HG03108 (cell line): ENCODE results near the gene GATD1.

Experiments used
- ATAC-seq: cut with Tn5 transposase; IDR thresholded peaks from one replicate; pipeline ENCODE4 v1.9.1; 2021; ENCODE audit warnings: moderate library complexity; ENCODE audit not compliant: unreplicated experiment

The GATD1 gene

GRCh38 chr11:813072-813455 lies 35.8 kb upstream of the GATD1 start:
- no peak for ATAC-seq

GRCh38 chr11:812390-812789 lies 35.1 kb upstream of the GATD1 start:
- ATAC-seq: no peak

- ATAC-seq: no peak
Observed at GRCh38 chr11:811446-812245, 34.4 kb upstream of the GATD1 start.

- no peak for ATAC-seq
Observed at GRCh38 chr11:810040-810567, 32.8 kb upstream of the GATD1 start.

GRCh38 chr11:809287-810039 lies 32.2 kb upstream of the GATD1 start, which contains the start of gene RPLP2:
RPLP2 (plus strand) TSS chr11:809967; CDS start chr11:810235, 268 bp downstream.
- ATAC-seq: peak; percentile 75

- no peak for ATAC-seq
Observed at GRCh38 chr11:808427-809286, 31.4 kb upstream of the GATD1 start.

GRCh38 chr11:804599-804964 lies 27.3 kb upstream of the GATD1 start:
- no peak for ATAC-seq

GRCh38 chr11:803770-804598 lies 26.7 kb upstream of the GATD1 start:
- no peak for ATAC-seq

- ATAC-seq: no peak
Observed at GRCh38 chr11:803467-803742, 26.1 kb upstream of the GATD1 start.

- no peak for ATAC-seq
Observed at GRCh38 chr11:802693-803466, 25.6 kb upstream of the GATD1 start.

- no peak for ATAC-seq
Observed at GRCh38 chr11:802018-802617, 24.8 kb upstream of the GATD1 start.

GRCh38 chr11:801097-801780 lies 24.0 kb upstream of the GATD1 start:
- no peak for ATAC-seq

GRCh38 chr11:800473-800872 lies 23.2 kb upstream of the GATD1 start:
- ATAC-seq: no peak

GRCh38 chr11:799641-800316 lies 22.5 kb upstream of the GATD1 start:
- ATAC-seq: no peak

GRCh38 chr11:798093-798713 lies 20.9 kb upstream of the GATD1 start, which contains the start of gene SLC25A22:
SLC25A22 (minus strand) TSS chr11:798281; CDS start chr11:795006, 3,275 bp downstream.
- peak; percentile 42 for ATAC-seq

- ATAC-seq: peak; percentile 32
Observed at GRCh38 chr11:797296-798092, 20.2 kb upstream of the GATD1 start.
